Stomach (tissue), 9 donors: ENCODE results near the gene EFCAB11. TPM values are rescaled to one million over a fixed set of nuclear protein-coding genes. Genes with fewer than 3 reads are reported as not detected.

Source experiments
- DNase-seq, 2 donors: peaks; one replicate each; pipeline versions ENCODE4 v3.0.0 to v3.0.0-alpha.2; 2013 to 2019
- H3K27ac ChIP-seq, 5 donors: fragments of 200-600 bp in 4 of 5; sonication (generic) in 4 of 5; one replicate each; pipeline ENCODE4 v1.5.1; 2013 to 2019; ENCODE audit warnings: mild to moderate bottlenecking in 1 of 5, moderate library complexity in 1 of 5
- H3K27me3 ChIP-seq, 3 donors: fragments of 200-600 bp; sonication (generic); one replicate each; pipeline ENCODE4 v1.5.1; 2017 to 2019; ENCODE audit warnings: mixed run types in 1 of 3
- H3K36me3 ChIP-seq, 4 donors: fragments of 200-600 bp; sonication (generic); 1 replicate in 3 of 4; 2 replicates in 1 of 4; pipeline ENCODE4 v1.5.1; 2016 to 2019
- H3K4me1 ChIP-seq, 4 donors: fragments of 200-600 bp; sonication (generic); one replicate each; pipeline ENCODE4 v1.5.1; 2016 to 2019
- H3K4me3 ChIP-seq, 4 donors: fragments of 200-600 bp; sonication (generic) in 3 of 4; one replicate each; pipeline ENCODE4 v1.5.1; 2016 to 2019; ENCODE audit warnings: mild to moderate bottlenecking in 1 of 4
- H3K9me3 ChIP-seq, 4 donors: fragments of 200-600 bp; sonication (generic); one replicate each; pipeline ENCODE4 v1.5.1; 2016 to 2019
- EP300 ChIP-seq: sonication (generic); formaldehyde crosslinking; IDR thresholded peaks from one replicate; pipeline ENCODE4 v1.6.1; 2017; ENCODE audit warnings: antibody characterized with exemption
- POLR2A ChIP-seq, 4 donors: fragments of 450-650 bp; IDR thresholded peaks; one replicate each; pipeline ENCODE4 v1.6.1; 2016; ENCODE audit warnings: antibody characterized with exemption in 4 of 4, control low read depth in 2 of 4, mild to moderate bottlenecking in 1 of 4, moderate library complexity in 1 of 4
- POLR2AphosphoS5 ChIP-seq, 3 donors: sonication (generic); formaldehyde crosslinking; IDR thresholded peaks; one replicate each; pipeline ENCODE4 v1.6.1; 2016; ENCODE audit warnings: antibody characterized with exemption in 3 of 3
- WGBS, 5 donors: extraction: QIAGEN DNeasy Blood & Tissue Kit in 3 of 5; methylation state at CpG; one replicate each; pipeline versions ENCODE4 v1.1.5 to v1.1.7; 2013 to 2018; 5-methylcytosine and 5-hydroxymethylcytosine counted together
- intact Hi-C: fragments of 100-400 bp; cut with DNase I; formaldehyde crosslinking; loops from one replicate; pipeline ENCODE4 v1.15.1; 2023; ENCODE audit warnings: low total_unique reads
- polyA plus RNA-seq, 3 donors: library from polyadenylated mRNA; stranded (reverse); fragments of 200-250 nt; gene quantifications; one replicate each; pipeline ENCODE4 v1.2.3, GENCODE V29; 2013
- total RNA-seq, 5 donors: library from RNA; depleted of rRNA; stranded (reverse); fragments of >200 nt; gene quantifications; one replicate each; pipeline versions ENCODE4 v1.1.0 to v1.2.3, GENCODE V29; 2014 to 2016
- TF ChIP-seq, protein P1 (sequence below), 7 experiments: fragments of 450-650 bp in 4 of 7; fragments of 200-600 bp in 3 of 7; sonication (generic) in 3 of 7; IDR thresholded peaks; one replicate each; pipeline ENCODE4 v1.5.1; 2016 to 2019; ENCODE audit warnings: antibody characterized with exemption in 7 of 7, control low read depth in 2 of 7, mild to moderate bottlenecking in 1 of 7
- donor health status: healthy with polysubstance abuse.
- donor health status: Bipolar disorder and iron deficiency.
- donor health status: healthy.

The EFCAB11 gene
- total and polyA plus RNA-seq, 8 donors, result 4.5 to 20.4 (median 10.0) TPM

DNA sequence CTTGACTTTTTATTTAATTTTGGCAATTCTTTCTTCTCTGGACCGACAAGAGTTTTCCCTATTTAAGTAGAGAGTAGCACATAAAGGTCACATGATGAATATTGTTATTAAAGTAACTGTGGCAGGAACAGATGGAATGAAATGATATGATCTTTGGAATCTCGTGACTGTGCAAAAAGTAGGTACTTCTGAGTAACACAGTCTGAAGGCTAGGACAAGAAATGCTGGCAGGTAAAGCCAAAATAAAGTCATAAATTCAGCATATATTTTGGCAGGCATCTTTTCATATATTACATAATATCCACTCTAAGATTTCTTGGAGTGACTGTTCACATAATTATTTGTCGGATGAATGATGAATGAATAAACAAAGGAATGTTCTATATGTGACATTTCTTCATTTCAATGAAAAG is 121.4 kb downstream of the EFCAB11 start:
- Histone ChIP-seq H3K27ac (no peak overlapping the region), H3K36me3 (no peaks in the 10 kb centered on the region), H3K4me3 (no peak overlapping the region), H3K27me3 (no peaks in the 10 kb centered on the region), H3K9me3 (no peaks in the 10 kb centered on the region), H3K4me1 (no peaks in the 10 kb centered on the region)
- TF ChIP-seq POLR2AphosphoS5 (IDR thresholded peaks at IDR 0.05), result no peak
- no peak for TF ChIP-seq POLR2A (IDR thresholded peaks at IDR 0.05)
- no peak for TF ChIP-seq EP300
- TF ChIP-seq, protein P1, sequence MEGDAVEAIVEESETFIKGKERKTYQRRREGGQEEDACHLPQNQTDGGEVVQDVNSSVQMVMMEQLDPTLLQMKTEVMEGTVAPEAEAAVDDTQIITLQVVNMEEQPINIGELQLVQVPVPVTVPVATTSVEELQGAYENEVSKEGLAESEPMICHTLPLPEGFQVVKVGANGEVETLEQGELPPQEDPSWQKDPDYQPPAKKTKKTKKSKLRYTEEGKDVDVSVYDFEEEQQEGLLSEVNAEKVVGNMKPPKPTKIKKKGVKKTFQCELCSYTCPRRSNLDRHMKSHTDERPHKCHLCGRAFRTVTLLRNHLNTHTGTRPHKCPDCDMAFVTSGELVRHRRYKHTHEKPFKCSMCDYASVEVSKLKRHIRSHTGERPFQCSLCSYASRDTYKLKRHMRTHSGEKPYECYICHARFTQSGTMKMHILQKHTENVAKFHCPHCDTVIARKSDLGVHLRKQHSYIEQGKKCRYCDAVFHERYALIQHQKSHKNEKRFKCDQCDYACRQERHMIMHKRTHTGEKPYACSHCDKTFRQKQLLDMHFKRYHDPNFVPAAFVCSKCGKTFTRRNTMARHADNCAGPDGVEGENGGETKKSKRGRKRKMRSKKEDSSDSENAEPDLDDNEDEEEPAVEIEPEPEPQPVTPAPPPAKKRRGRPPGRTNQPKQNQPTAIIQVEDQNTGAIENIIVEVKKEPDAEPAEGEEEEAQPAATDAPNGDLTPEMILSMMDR (IDR thresholded peaks at IDR 0.05), result no peak
- intact Hi-C loops, result no loop called here
- 57 to 85% (median 72%) methylated on average over 3 of the region's 3 CpGs for WGBS, 5 donors
- DNase-seq, result no peak

DNA sequence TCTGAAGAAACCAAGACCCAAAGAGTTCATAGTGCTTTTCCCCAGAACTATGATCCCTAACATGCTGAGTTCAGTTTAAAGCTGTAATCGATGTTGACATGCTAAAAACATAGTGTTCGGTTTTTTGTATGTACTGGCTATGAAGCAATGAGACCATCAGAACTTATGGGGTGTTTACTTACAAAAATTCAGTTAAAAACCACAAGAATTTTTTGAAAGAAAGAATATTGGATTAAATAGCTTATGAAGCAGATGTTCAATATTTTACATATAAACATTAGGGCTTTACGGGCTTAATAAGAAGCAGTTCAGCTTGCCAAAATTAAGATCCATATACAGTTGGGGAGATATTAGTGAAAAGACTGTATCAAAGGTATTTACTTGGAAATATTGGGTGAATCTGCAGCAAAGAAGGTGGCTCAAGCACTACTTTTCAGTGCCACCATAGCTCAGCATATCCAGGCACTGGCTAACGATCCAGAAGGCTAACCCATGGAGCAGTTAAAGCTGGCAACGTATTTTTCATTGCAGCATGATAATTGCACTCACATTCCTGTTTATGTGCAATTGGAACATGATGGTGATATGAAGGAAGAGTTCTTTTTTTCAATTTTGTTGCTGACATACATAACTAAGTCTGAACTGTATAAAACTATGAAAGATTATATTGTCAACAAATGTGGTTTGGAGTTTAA is 125.9 kb downstream of the EFCAB11 start:
- intact Hi-C loops, result no loop called here
- Histone ChIP-seq H3K27me3 (no peaks in the 10 kb centered on the region), H3K27ac (no peak overlapping the region), H3K4me1 (no peaks in the 10 kb centered on the region), H3K9me3 (peaks cover 0 to 8% (median 4%) of the 10 kb centered on the region in 4 donors), H3K4me3 (no peak overlapping the region), H3K36me3 (no peaks in the 10 kb centered on the region)
- 71 to 83% (median 75%) methylated on average over 5 of the region's 5 CpGs for WGBS, 5 donors
- TF ChIP-seq, protein P1 (IDR thresholded peaks at IDR 0.05), result no peak
- TF ChIP-seq POLR2A (IDR thresholded peaks at IDR 0.05), result no peak
- TF ChIP-seq POLR2AphosphoS5 (IDR thresholded peaks at IDR 0.05), result no peak
- no peak for TF ChIP-seq EP300
- DNase-seq, result no peak

DNA sequence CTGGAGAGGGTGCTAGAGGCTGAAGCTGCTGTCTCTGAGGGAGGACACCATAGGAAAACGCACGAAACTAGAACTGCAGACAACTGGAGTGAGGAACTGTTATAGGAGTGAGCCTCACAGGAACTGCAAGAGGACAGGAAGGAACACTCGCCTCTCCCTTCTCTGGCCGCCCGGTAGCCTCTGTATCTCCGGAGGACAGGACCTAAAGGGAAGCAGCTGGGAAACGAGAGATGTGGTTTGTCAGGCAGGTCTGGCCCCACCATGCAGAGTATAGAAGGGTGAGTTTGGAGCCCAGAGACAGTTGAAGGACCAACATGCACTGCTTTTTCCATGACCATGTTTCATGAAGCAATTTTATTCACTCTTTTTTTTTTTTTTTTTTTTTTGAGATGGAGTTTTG is 127.3 kb downstream of the EFCAB11 start:
- Histone ChIP-seq H3K36me3 (no peaks in the 10 kb centered on the region), H3K4me3 (no peak overlapping the region), H3K9me3 (peaks cover 0 to 17% (median 7%) of the 10 kb centered on the region in 4 donors), H3K27ac (no peak overlapping the region), H3K27me3 (no peaks in the 10 kb centered on the region), H3K4me1 (no peaks in the 10 kb centered on the region)
- 73 to 98% (median 87%) methylated on average over 7 of the region's 7 CpGs for WGBS, 5 donors
- no peak for DNase-seq
- TF ChIP-seq POLR2A (IDR thresholded peaks at IDR 0.05) (no peak), EP300 (no peak), POLR2AphosphoS5 (IDR thresholded peaks at IDR 0.05) (no peak)
- TF ChIP-seq, protein P1 (IDR thresholded peaks at IDR 0.05), result no peak
- intact Hi-C loops, result no loop called here

DNA sequence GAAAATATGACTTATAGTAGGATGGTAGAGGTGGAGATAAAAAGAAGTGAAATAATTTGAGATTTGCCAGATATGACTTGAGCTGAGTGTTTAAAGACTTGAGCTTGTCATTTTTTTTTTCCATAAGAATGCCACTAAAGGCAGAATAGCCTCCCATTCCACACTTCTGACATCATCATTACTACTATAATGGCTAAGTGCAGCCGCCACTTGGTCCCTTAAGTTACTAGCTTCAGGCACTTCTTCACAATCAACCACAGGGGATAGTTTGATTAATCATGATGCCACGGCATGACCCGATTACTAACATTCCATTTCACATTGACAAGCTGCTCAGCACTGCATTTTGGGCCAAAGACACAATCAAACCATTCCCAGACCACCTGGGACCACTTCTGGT is 127.9 kb downstream of the EFCAB11 start:
- Histone ChIP-seq H3K4me3 (no peak overlapping the region), H3K36me3 (no peaks in the 10 kb centered on the region), H3K4me1 (no peaks in the 10 kb centered on the region), H3K9me3 (peaks cover 0 to 17% (median 7%) of the 10 kb centered on the region in 4 donors), H3K27me3 (no peaks in the 10 kb centered on the region), H3K27ac (no peak overlapping the region)
- TF ChIP-seq, protein P1 (IDR thresholded peaks at IDR 0.05), result no peak
- TF ChIP-seq POLR2AphosphoS5 (IDR thresholded peaks at IDR 0.05) (no peak), EP300 (no peak), POLR2A (IDR thresholded peaks at IDR 0.05) (no peak)
- no peak for DNase-seq
- 84 to 97% (median 88%) methylated on average over 3 of the region's 3 CpGs for WGBS, 5 donors
- intact Hi-C loops, result no loop called here
